ENCODE results near the gene SLC22A4. TPM values are rescaled to one million over a fixed set of nuclear protein-coding genes. Genes with fewer than 3 reads are reported as not detected.

The SLC22A4 gene
- total and polyA plus RNA-seq, 2 experiments from 2014 or later, result 1.4 to 3.3 TPM

GRCh38 chr5:132364319-132364718 lies 70.1 kb downstream of the SLC22A4 start:
- Histone ChIP-seq H2AFZ (no peak overlapping the region), H3K4me1 (ENCODE audit: insufficient read depth) (peaks cover 8% of the 10 kb centered on the region), H3K27me3 (no peaks in the 10 kb centered on the region), H3K27ac (peak overlapping the region; percentile 81), H3K9me2 (replicated peaks; ENCODE audit: insufficient read depth) (no peaks in the 10 kb centered on the region), H4K20me1 (ENCODE audit: insufficient read depth, poor library complexity, severe bottlenecking) (no peaks in the 10 kb centered on the region), H3K79me2 (peaks cover 14% of the 10 kb centered on the region), H3K36me3 (replicated peaks; ENCODE audit: insufficient read depth, low read depth) (no peaks in the 10 kb centered on the region), H3K4me3 (no peak overlapping the region), H3K9me3 (ENCODE audit: low read depth) (no peaks in the 10 kb centered on the region), H3K4me2 (no peak overlapping the region)
- peak; percentile 35 for DNase-seq (ENCODE audit: low spot score)
- TF ChIP-seq EZH2 (IDR thresholded peaks at IDR 0.05; ENCODE audit: borderline replicate concordance) (no peak), EZH2phosphoT487 (IDR thresholded peaks at IDR 0.05; ENCODE audit: low read depth, severe bottlenecking, unreplicated experiment) (no peak)
- TF ChIP-seq, protein P1, sequence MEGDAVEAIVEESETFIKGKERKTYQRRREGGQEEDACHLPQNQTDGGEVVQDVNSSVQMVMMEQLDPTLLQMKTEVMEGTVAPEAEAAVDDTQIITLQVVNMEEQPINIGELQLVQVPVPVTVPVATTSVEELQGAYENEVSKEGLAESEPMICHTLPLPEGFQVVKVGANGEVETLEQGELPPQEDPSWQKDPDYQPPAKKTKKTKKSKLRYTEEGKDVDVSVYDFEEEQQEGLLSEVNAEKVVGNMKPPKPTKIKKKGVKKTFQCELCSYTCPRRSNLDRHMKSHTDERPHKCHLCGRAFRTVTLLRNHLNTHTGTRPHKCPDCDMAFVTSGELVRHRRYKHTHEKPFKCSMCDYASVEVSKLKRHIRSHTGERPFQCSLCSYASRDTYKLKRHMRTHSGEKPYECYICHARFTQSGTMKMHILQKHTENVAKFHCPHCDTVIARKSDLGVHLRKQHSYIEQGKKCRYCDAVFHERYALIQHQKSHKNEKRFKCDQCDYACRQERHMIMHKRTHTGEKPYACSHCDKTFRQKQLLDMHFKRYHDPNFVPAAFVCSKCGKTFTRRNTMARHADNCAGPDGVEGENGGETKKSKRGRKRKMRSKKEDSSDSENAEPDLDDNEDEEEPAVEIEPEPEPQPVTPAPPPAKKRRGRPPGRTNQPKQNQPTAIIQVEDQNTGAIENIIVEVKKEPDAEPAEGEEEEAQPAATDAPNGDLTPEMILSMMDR (IDR thresholded peaks at IDR 0.05; ENCODE audit: poor library complexity), result no peak
- 77% methylated on average over 1 of the region's 1 CpG for WGBS (ENCODE audit: low lambda C conversion rate, missing lambda C conversion rate)

- no peak overlapping the region for H3K4me3 ChIP-seq
- H3K9me2 ChIP-seq (replicated peaks; ENCODE audit: insufficient read depth), result no peaks in the 10 kb centered on the region
- WGBS (ENCODE audit: low lambda C conversion rate, missing lambda C conversion rate), result 54% methylated on average over 6 of the region's 6 CpGs
- H3K79me2 ChIP-seq, result peaks cover 16% of the 10 kb centered on the region
- H3K36me3 ChIP-seq (replicated peaks; ENCODE audit: insufficient read depth, low read depth), result no peaks in the 10 kb centered on the region
- H3K4me2 ChIP-seq, result no peak overlapping the region
- H3K27me3 ChIP-seq, result no peaks in the 10 kb centered on the region
- TF ChIP-seq EZH2phosphoT487 (IDR thresholded peaks at IDR 0.05; ENCODE audit: low read depth, severe bottlenecking, unreplicated experiment), result no peak
- TF ChIP-seq EZH2 (IDR thresholded peaks at IDR 0.05; ENCODE audit: borderline replicate concordance), result no peak
- TF ChIP-seq, protein P1 (IDR thresholded peaks at IDR 0.05; ENCODE audit: poor library complexity), result no peak
- H2AFZ ChIP-seq, result no peak overlapping the region
- H3K27ac ChIP-seq, result peak overlapping the region; percentile 81
- peak; percentile 75 for DNase-seq (ENCODE audit: low spot score)
- H4K20me1 ChIP-seq (ENCODE audit: insufficient read depth, poor library complexity, severe bottlenecking), result no peaks in the 10 kb centered on the region
- H3K9me3 ChIP-seq (ENCODE audit: low read depth), result no peaks in the 10 kb centered on the region
- peaks cover 8% of the 10 kb centered on the region for H3K4me1 ChIP-seq (ENCODE audit: insufficient read depth)
These were observed 71.0 kb downstream of the SLC22A4 start for GRCh38 chr5:132365213-132365612.

GRCh38 chr5:132368186-132368585 lies 74.0 kb downstream of the SLC22A4 start:
- Histone ChIP-seq H2AFZ (no peak overlapping the region), H3K9me3 (ENCODE audit: low read depth) (no peaks in the 10 kb centered on the region), H4K20me1 (ENCODE audit: insufficient read depth, poor library complexity, severe bottlenecking) (peaks cover 5% of the 10 kb centered on the region), H3K9me2 (replicated peaks; ENCODE audit: insufficient read depth) (no peaks in the 10 kb centered on the region), H3K4me2 (peak overlapping the region; percentile 96), H3K4me3 (no peak overlapping the region), H3K36me3 (replicated peaks; ENCODE audit: insufficient read depth, low read depth) (no peaks in the 10 kb centered on the region), H3K4me1 (ENCODE audit: insufficient read depth) (peaks cover 26% of the 10 kb centered on the region), H3K79me2 (peaks cover 45% of the 10 kb centered on the region), H3K27ac (peak overlapping the region; percentile 99), H3K27me3 (no peaks in the 10 kb centered on the region)
- TF ChIP-seq EZH2 (IDR thresholded peaks at IDR 0.05; ENCODE audit: borderline replicate concordance) (no peak), EZH2phosphoT487 (IDR thresholded peaks at IDR 0.05; ENCODE audit: low read depth, severe bottlenecking, unreplicated experiment) (no peak)
- TF ChIP-seq, protein P1 (IDR thresholded peaks at IDR 0.05; ENCODE audit: poor library complexity), result no peak
- WGBS (ENCODE audit: low lambda C conversion rate, missing lambda C conversion rate), result 93% methylated on average over 4 of the region's 4 CpGs
- no peak for DNase-seq (ENCODE audit: low spot score)

Data from hepatocyte (in vitro differentiated cells).